Natural killer cell treated with Interleukin-12 subunit alpha and Interleukin-12 subunit beta and Interleukin-15 and Interleukin-18, amount 100 ng/mL, for 72 hours (primary cell): ENCODE results near the gene DHRS7B. TPM values are rescaled to one million over a fixed set of nuclear protein-coding genes. Genes with fewer than 3 reads are reported as not detected.
A peak's percentile ranks its signal among the peaks of the same experiment; 100 is the strongest.
"Not testable (repeated sequence)": the region's sequence is repeated elsewhere in the genome, so short reads cannot be mapped to it uniquely, and the experiment has no call there.

ENCODE experiments used
- ATAC-seq, 2 donors: fragments of 150-1000 bp; cut with Tn5 transposase in 1 of 2; sonication (Bioruptor Pico), chemical (Tn5 transposase) in 1 of 2; 2 replicates each; pipeline ENCODE4 v1.10.0; 2021
- DNase-seq: peaks from one replicate; pipeline ENCODE4 v3.0.0; 2022; ENCODE audit warnings: low spot score
- H3K27ac Mint-ChIP-seq, 2 donors: 1 replicate in 1 of 2; 2 replicates in 1 of 2; pipeline ENCODE4 v1.8.0; 2022; ENCODE audit warnings: mixed read lengths in 2 of 2, mild to moderate bottlenecking in 1 of 2, moderate library complexity in 1 of 2
- H3K27me3 Mint-ChIP-seq, 2 donors: 1 replicate in 1 of 2; 2 replicates in 1 of 2; pipeline ENCODE4 v1.8.0; 2022; ENCODE audit warnings: mixed read lengths in 2 of 2
- H3K36me3 Mint-ChIP-seq: one replicate; pipeline ENCODE4 v1.8.0; 2022; ENCODE audit warnings: mixed read lengths
- H3K4me1 Mint-ChIP-seq, 2 donors: 1 replicate in 1 of 2; 2 replicates in 1 of 2; pipeline ENCODE4 v1.8.0; 2022; ENCODE audit warnings: low read depth in 2 of 2, mixed read lengths in 2 of 2, mild to moderate bottlenecking in 1 of 2
- H3K4me3 Mint-ChIP-seq: one replicate; pipeline ENCODE4 v1.8.0; 2022; ENCODE audit warnings: mixed read lengths
- H3K9me3 Mint-ChIP-seq: 2 replicates; pipeline ENCODE4 v1.8.0; 2022; ENCODE audit warnings: mixed read lengths
- total RNA-seq, 2 donors: library from RNA; stranded (reverse); gene quantifications; one replicate each; pipeline ENCODE4 v1.2.3, GENCODE V29; 2022

The DHRS7B gene
- total RNA-seq, 2 donors from 2014 or later, result 22.2 to 23.8 TPM

- not testable (repeated sequence) for H3K27me3 Mint-ChIP-seq, H3K4me3 Mint-ChIP-seq, H3K9me3 Mint-ChIP-seq, DNase-seq, H3K36me3 Mint-ChIP-seq, ATAC-seq
- Mint-ChIP-seq H3K4me1 (peaks cover 19 to 30% of the 10 kb centered on the region in 2 donors), H3K27ac (peak overlapping the region in 1 of 2 donors; percentile 73)
Observed at GRCh38 chr17:21124517-21124916, 2.2 kb upstream of the DHRS7B start.

GRCh38 chr17:21125862-21126261 is 902 bp upstream of the DHRS7B start:
- peak overlapping the region; percentile 85 to 91 for H3K27ac Mint-ChIP-seq
- no peaks in the 10 kb centered on the region for H3K36me3 Mint-ChIP-seq
- no peak for ATAC-seq
- peaks cover 16 to 28% of the 10 kb centered on the region in 2 donors for H3K4me1 Mint-ChIP-seq
- H3K9me3 Mint-ChIP-seq, result no peaks in the 10 kb centered on the region
- H3K4me3 Mint-ChIP-seq, result peak overlapping the region; percentile 99
- no peaks in the 10 kb centered on the region for H3K27me3 Mint-ChIP-seq
- no peak for DNase-seq

GRCh38 chr17:21127509-21128077 is 829 bp downstream of the DHRS7B start:
- Mint-ChIP-seq H3K27me3 (no peaks in the 10 kb centered on the region), H3K9me3 (no peaks in the 10 kb centered on the region), H3K4me1 (peaks cover 16 to 28% of the 10 kb centered on the region in 2 donors), H3K27ac (peak overlapping the region; percentile 85 to 91), H3K36me3 (no peaks in the 10 kb centered on the region), H3K4me3 (peak overlapping the region; percentile 99)
- DNase-seq (no peak), ATAC-seq (no peak)

GRCh38 chr17:21129023-21129681 is 2.4 kb downstream of the DHRS7B start:
- ATAC-seq, result no peak
- no peaks in the 10 kb centered on the region for H3K9me3 Mint-ChIP-seq
- H3K27ac Mint-ChIP-seq, result no peak overlapping the region
- no peaks in the 10 kb centered on the region for H3K36me3 Mint-ChIP-seq
- peaks cover 16 to 28% of the 10 kb centered on the region in 2 donors for H3K4me1 Mint-ChIP-seq
- H3K4me3 Mint-ChIP-seq, result no peak overlapping the region
- DNase-seq, result no peak
- H3K27me3 Mint-ChIP-seq, result no peaks in the 10 kb centered on the region

GRCh38 chr17:21131137-21131536 is 4.4 kb downstream of the DHRS7B start:
- Mint-ChIP-seq H3K27me3 (no peaks in the 10 kb centered on the region), H3K4me1 (peaks cover 11 to 20% of the 10 kb centered on the region in 2 donors), H3K36me3 (peaks cover 5% of the 10 kb centered on the region), H3K4me3 (no peak overlapping the region), H3K9me3 (no peaks in the 10 kb centered on the region), H3K27ac (no peak overlapping the region)
- DNase-seq (no peak), ATAC-seq (no peak)

GRCh38 chr17:21132428-21132827 is 5.7 kb downstream of the DHRS7B start:
- no peaks in the 10 kb centered on the region for H3K9me3 Mint-ChIP-seq
- H3K4me3 Mint-ChIP-seq, result no peak overlapping the region
- H3K27ac Mint-ChIP-seq, result no peak overlapping the region
- no peaks in the 10 kb centered on the region for H3K27me3 Mint-ChIP-seq
- peaks cover 5 to 10% of the 10 kb centered on the region in 2 donors for H3K4me1 Mint-ChIP-seq
- ATAC-seq (no peak), DNase-seq (no peak)
- peaks cover 5% of the 10 kb centered on the region for H3K36me3 Mint-ChIP-seq

- peaks cover 5% of the 10 kb centered on the region for H3K36me3 Mint-ChIP-seq
- H3K4me1 Mint-ChIP-seq, result no peaks in the 10 kb centered on the region
- H3K27me3 Mint-ChIP-seq, result no peaks in the 10 kb centered on the region
- no peak overlapping the region for H3K4me3 Mint-ChIP-seq
- DNase-seq (no peak), ATAC-seq (no peak)
- no peak overlapping the region for H3K27ac Mint-ChIP-seq
- H3K9me3 Mint-ChIP-seq, result no peaks in the 10 kb centered on the region
Observed at GRCh38 chr17:21134559-21134958, 7.8 kb downstream of the DHRS7B start.

GRCh38 chr17:21140911-21141310 is 14.1 kb downstream of the DHRS7B start:
- Mint-ChIP-seq H3K4me3 (no peak overlapping the region), H3K4me1 (peaks cover 0 to under 1% of the 10 kb centered on the region in 2 donors), H3K9me3 (no peaks in the 10 kb centered on the region), H3K36me3 (no peaks in the 10 kb centered on the region), H3K27me3 (no peaks in the 10 kb centered on the region), H3K27ac (no peak overlapping the region)
- ATAC-seq (no peak), DNase-seq (no peak)

- ATAC-seq, result no peak
- Mint-ChIP-seq H3K4me1 (peaks cover 0 to 5% of the 10 kb centered on the region in 2 donors), H3K9me3 (no peaks in the 10 kb centered on the region), H3K27me3 (no peaks in the 10 kb centered on the region), H3K27ac (no peak overlapping the region), H3K36me3 (no peaks in the 10 kb centered on the region), H3K4me3 (no peak overlapping the region)
- DNase-seq, result no peak
Observed at GRCh38 chr17:21141331-21141730, 14.6 kb downstream of the DHRS7B start.

- H3K27me3 Mint-ChIP-seq, H3K36me3 Mint-ChIP-seq, H3K4me1 Mint-ChIP-seq, H3K9me3 Mint-ChIP-seq, H3K4me3 Mint-ChIP-seq, H3K27ac Mint-ChIP-seq, ATAC-seq, DNase-seq: not testable (repeated sequence)
Observed at GRCh38 chr17:21142065-21142464, 15.3 kb downstream of the DHRS7B start.

- Mint-ChIP-seq H3K36me3 (no peaks in the 10 kb centered on the region), H3K9me3 (no peaks in the 10 kb centered on the region), H3K27me3 (no peaks in the 10 kb centered on the region), H3K4me3 (no peak overlapping the region), H3K4me1 (peaks cover 0 to 6% of the 10 kb centered on the region in 2 donors), H3K27ac (no peak overlapping the region)
- no peak for ATAC-seq
- no peak for DNase-seq
Observed at GRCh38 chr17:21143695-21144094, 16.9 kb downstream of the DHRS7B start.

GRCh38 chr17:21144299-21144698 is 17.5 kb downstream of the DHRS7B start:
- not testable (repeated sequence) for H3K27me3 Mint-ChIP-seq

GRCh38 chr17:21146362-21147015 is 19.7 kb downstream of the DHRS7B start:
- DNase-seq, result no peak
- Mint-ChIP-seq H3K9me3 (no peaks in the 10 kb centered on the region), H3K27ac (peak overlapping the region in 1 of 2 donors; percentile 27), H3K27me3 (no peaks in the 10 kb centered on the region), H3K36me3 (no peaks in the 10 kb centered on the region), H3K4me3 (no peak overlapping the region), H3K4me1 (peaks cover 0 to 12% of the 10 kb centered on the region in 2 donors)
- no peak for ATAC-seq

More at GRCh38 chr17:21144299-21144698, 17.5 kb downstream of the DHRS7B start:
- H3K4me1 Mint-ChIP-seq, H3K4me3 Mint-ChIP-seq, H3K9me3 Mint-ChIP-seq, DNase-seq, ATAC-seq, H3K36me3 Mint-ChIP-seq, H3K27ac Mint-ChIP-seq: not testable (repeated sequence)

- Mint-ChIP-seq H3K27me3 (no peaks in the 10 kb centered on the region), H3K36me3 (peaks cover 16% of the 10 kb centered on the region), H3K27ac (no peak overlapping the region), H3K4me3 (no peak overlapping the region), H3K4me1 (peaks cover 0 to 15% of the 10 kb centered on the region in 2 donors), H3K9me3 (no peaks in the 10 kb centered on the region)
- DNase-seq (no peak), ATAC-seq (no peak)
Observed at GRCh38 chr17:21149621-21150020, 22.9 kb downstream of the DHRS7B start.
